GM19397 (cell line): Measurements from ENCODE around the gene KCNG1.
"Not testable (repeated sequence)": the region's sequence is repeated elsewhere in the genome, so short reads cannot be mapped to it uniquely, and the experiment has no call there.

Experiments used
- ATAC-seq: cut with Tn5 transposase; IDR thresholded peaks from one replicate; pipeline ENCODE4 v1.9.1; 2021; ENCODE audit warnings: mild to moderate bottlenecking, moderate library complexity; ENCODE audit not compliant: unreplicated experiment

The KCNG1 gene

DNA sequence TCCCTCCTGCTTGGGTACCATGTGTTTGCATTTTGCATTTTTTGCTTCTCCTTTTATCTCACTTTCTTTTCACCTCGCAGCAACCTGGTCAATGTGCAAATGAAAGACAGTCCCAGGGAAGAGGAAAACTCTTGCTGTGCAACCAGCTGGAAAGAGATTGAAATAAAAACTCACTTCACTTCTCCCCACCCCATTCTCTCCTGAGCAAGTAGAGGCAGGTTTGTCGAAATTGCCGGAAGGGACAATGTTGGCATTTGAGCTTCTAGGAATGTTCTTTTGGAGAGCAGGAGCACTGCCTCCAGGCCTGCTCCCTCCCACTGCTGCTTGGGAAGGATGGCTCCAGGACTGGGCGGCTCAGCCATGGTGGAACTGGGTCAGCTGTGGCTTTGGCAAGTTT, 30.6 kb downstream of the KCNG1 start:
- ATAC-seq = no peak

DNA sequence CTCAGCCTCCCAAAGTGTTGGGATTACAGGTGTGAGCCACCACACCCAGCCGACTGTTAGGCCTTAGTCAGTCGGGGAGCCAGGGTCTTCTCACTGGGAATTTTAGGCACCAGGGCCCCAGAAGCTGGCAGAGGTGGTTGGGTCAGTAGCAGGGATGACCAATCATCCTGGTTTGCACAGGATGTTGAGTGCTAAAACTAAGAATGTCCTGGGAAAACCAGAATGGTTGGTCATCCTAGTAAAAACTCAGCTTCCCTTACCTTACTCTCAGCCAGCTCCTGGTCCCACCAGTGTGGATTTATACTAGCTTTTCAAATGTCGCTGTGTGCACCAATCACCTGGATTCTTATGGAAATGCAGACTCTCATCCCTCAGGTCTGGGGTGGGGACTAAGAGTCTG, 31.8 kb downstream of the KCNG1 start:
- no peak for ATAC-seq

DNA sequence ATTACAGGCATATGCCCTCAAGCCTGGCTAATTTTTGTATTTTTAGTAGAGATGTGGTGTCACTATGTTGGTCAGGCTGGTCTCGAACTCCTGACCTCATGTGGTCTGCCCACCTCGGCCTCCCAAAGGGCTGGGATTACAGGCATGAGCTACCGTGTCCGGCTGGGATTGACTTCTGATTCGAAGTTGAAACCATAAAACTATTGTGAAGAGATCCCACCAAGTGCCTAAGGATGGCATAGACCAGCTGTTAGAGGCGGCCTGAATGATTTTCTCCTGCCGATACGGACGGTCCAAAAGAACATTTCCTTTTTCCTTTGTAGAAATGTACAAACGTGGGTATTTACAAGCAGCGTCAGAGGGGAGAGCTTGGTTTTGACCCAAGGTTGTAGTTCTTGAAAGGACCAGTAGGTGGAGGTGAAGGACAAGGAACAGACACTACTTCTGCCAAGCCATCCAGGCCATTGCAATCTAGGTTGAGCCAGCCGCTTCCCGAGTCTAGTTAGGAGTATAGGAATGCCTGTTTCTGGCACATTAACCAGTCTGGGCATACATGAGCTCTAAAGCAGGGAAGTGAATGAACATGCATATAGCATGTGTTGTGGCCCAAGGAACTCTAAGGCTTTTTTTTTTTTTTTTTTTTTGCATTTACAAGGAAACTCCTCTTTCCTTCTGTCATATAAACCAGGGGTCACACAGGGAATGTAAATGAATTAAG, 35.3 kb downstream of the KCNG1 start:
- no peak for ATAC-seq

DNA sequence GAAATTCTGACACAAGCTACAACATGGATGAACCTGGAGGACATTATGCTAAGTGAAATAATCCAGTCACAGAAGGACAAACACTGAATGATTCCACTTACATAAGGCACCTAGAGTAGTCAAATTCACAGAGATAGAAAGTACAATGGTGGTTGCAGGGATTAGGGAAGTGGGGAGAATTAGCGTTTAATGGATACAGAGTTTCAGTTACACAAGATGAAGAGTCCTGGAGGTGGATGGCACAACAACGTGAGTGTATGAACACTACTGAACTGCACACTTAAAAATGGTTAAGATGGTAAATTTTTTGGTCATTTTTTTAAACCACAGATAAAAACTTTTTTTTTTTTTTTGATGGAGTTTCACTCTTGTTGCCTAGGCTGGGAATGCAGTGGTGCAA, 39.6 kb downstream of the KCNG1 start:
- no peak for ATAC-seq

DNA sequence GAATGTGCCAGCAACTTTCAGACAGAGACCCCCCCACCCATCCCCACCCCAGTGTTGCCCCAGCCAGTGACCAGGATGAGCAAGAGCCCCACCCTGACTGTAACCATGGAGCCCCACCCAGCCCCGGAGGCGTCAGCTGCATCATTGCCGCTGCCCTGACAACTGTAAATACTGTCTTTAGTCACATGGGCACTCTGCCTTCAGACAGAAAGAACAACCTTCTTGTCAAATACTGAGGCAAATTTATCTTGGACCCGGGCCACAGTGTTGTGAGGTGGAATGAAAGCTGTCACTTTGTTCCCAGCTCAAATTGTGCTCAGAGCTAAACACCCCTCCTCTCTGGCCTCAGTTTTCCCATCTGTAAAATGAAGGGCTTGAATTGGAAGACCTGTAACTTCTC, 40.5 kb downstream of the KCNG1 start:
- ATAC-seq = no peak

- no peak for ATAC-seq
Observed at GRCh38 chr20:50981714-50982048, 41.2 kb downstream of the KCNG1 start.

DNA sequence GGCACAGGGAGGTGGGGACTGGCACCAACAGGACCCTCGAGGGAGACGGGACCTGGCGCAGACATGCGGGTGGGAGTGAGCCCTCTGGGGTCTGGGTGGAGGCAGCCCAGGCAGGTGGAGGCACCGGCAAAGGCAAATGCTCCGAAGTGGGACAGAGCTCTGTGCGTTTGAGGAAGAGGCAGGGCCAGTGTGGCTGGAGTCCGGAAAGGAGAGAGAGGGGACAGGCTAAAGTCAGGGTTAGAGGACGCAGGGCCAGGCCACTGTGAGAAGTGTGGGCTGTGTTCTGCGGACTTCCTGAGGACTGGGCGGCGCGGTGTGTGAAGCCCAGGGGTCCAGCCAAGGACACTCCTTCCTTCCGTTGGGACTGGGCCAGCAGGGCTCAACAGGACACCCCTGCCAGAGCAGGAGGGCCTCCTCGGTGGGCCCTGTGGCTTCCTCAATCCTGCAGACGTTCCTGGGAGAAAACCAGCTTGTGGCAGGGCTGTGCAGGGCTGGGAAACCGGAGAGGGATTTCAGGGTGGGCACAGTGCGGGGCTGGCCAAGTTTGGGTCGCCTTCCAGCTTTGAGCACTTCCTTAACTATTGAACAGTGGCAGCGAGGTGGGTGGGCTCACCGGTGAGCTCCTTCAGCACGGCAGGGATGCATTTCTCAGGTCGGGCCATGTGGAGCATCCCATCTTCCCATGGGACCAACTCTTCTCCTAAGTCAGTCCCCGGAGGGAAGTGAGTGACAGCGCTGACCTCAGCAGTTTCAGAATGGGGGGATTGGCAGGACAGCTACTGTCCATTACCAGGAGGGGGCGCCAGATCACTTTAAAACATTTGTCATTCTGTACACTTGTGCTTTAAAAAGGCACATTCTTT, 41.8 kb downstream of the KCNG1 start:
- no peak for ATAC-seq

- no peak for ATAC-seq
Observed at GRCh38 chr20:50980071-50980681, 42.7 kb downstream of the KCNG1 start.

DNA sequence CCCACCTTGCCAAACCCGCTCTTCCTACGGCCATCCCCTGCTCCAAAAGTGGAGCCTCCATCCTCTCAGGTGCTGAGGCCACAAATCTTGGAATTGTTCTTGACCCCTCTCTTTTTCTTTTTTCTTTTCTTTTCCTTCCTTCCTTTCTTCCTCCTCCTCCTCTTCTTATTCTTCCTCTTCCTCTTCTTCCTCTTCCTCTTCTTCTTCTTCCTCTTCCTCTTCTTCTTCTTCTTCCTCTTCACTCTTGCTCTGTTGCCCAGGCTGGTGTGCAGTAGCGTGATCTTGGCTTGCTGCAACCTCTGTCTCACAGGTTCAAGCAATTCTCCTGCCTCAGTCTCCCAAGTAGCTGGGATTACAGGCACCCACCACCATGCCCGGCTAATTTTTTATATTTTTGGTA, 44.4 kb downstream of the KCNG1 start:
- ATAC-seq = not testable (repeated sequence)

DNA sequence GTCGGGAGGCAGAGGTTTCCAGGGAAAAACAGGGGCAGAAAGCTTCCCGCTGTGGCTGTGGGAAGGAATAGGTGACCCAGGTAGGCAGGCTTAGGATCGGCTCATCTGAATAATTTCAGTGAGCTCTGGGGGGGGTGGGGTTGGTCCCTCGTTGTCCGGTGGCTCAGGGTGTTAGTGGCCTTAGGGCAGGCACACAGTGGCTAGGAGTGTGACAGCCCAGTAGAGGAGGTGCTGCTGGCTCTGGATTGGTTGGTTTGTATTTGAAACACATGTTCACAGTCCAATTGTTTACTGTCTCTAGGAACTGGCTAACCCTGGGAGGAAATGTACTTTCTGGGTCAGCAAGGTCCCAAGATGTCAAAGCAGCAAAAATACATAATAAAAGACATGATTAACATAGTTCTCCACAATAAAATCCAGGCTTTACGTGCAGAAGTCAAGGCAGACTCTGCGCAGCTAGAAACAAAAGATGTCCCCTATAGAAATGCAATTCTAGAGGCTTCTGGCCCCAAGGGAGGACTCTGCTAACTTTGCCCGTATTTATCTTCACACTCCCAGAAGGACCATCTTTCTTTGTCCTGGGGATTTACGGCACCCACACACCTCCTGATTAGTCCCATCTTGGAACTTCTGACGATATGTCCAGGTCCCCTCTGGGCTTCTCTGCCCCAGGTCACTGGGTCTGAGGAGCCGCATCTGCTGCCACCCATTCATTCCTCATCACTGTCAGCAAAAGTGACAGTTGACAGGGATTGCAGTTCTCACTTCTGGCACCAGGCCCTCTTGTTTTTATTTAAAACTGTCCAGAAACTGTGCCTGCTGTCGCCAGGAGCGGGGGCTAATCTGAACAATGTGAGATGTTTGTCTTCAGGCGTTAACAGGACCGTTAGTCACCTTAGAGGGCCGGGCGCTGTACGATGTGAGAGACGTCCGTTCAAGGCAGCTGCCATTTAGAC, 45.6 kb downstream of the KCNG1 start:
- no peak for ATAC-seq

DNA sequence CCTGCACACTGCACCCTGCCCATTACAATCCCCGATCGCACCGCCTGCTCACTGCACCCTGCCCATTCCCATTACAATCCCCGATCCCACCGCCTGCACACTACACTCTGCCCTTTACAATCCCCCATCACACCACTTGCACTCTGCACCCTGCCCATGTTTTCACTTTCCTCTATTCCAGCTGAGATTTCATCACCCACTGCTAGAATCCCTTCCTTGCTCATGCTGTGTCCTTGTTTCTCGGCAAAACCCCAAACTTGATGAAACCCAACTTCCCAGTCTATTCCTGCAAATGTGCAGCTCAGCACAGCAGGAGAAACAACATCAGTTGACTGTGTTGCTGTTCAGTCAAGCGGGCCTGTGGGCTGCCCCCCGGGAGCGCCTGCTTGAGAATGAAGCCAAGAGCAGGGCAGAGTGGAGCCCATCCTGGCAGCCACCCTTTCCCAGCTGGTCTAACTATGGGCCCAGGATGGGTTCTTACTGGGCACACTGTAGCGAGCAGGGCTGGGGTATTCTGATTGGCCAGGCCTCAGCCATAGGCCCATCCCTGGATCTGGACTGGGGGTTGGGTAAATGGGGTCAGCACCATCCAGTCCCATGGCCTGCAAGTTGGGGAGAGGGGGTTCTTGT, 47.1 kb downstream of the KCNG1 start:
- ATAC-seq = no peak

DNA sequence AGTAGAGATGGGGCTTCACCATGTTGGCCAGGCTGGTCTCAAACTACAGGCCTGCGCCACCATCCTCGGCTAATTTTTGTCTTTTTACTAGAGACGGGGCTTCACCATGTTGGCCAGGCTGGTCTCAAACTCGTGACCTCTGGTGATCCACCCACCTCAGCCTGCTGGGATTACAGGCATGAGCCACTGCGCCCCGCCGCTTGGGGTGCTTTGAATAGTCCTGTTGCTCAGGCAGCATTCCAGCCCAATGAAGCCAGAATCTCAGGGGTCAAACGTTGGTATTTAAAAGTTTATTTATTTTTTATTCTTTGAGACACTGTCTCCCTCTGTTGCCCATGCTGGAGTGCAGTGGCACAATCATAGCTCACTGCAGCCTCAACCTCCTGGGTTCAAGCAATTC, 53.0 kb downstream of the KCNG1 start:
- ATAC-seq = no peak

DNA sequence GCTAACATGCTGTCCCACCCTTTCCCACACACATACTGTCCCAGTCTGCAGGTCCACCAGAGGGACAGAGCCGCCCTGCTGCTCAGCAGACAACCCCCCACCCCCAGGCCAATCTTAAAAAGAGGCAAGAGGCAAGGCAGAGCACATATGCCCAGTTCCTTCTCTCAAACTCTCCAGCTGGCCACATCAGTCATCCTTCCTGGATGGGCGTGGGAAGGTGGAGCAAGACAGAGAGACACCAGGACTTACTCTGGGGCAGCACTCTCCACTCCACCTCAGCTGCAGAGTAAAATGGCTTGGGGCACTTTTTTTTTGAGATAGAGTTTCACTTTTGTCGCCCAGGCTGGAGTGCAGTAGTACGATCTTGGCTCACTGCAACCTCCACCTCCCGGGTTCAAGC, 53.5 kb downstream of the KCNG1 start:
- no peak for ATAC-seq

- no peak for ATAC-seq
Observed at GRCh38 chr20:50968289-50968688, 54.6 kb downstream of the KCNG1 start.

- no peak for ATAC-seq
Observed at GRCh38 chr20:50967586-50967985, 55.3 kb downstream of the KCNG1 start.

GRCh38 chr20:50959543-50960126, 63.3 kb downstream of the KCNG1 start:
- ATAC-seq = no peak

- ATAC-seq = peak; percentile 84
Observed at GRCh38 chr20:50958615-50959542, 64.0 kb downstream of the KCNG1 start, which contains the start of gene MOCS3. MOCS3 (plus strand) TSS chr20:50958818; CDS start chr20:50958843, 25 bp downstream.

DNA sequence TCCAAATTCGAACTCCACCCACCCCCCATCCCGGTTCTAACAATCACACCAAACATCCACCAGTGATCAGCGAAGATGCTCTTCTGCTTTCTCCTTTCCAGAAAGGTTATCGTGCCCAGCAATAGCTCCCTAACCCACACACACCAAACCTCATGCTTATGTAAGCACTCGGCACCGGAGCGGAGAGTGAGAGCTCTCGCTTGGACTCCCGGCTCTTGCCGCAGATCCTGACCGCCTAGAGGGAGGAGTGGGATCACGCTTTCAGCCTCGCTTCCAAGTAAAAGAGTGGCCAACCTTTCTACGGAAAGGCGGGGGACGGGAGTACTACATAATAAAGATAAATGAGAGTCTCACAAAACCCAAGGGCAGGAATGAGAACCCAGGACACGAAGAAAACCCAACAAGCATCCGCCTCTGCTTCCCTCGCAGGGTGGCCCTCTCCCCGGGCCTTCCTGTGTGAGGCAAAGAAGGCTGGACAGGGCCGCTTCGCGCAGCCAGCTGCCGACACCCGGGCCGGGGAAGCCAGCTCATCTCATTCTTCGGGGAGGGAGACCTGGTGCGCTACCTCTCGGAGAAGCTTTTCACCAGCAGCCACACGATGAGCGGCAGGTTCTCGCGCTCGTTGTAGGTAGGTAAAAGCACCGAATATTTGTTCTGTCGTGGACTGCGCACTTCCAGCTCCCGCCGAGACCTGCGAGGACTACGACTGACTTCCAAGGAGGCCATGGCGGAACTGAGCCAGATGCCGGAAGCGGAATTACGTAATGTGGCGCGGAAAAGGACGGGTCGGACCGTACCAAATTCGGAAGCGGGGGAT, 64.9 kb downstream of the KCNG1 start, which contains the start of gene DPM1:
Gene DPM1, minus strand, starts transcription at position 735 of the 817 bp plus-strand sequence. Its CDS starts 9 bp downstream, at position 726.
- peak; percentile 78 for ATAC-seq
